Calu3 (cell line): ENCODE data around the gene WBP2NL. TPM values are rescaled to one million over a fixed set of nuclear protein-coding genes. Genes with fewer than 3 reads are reported as not detected.

Experiments
- BruUV-seq: library from RNA; stranded (reverse); fragments of 400-500 nt; replicated peaks from 2 replicates; lab custom pipeline; 2021; lab: Mats Ljungman, UMichigan
- CTCF ChIA-PET: fragments of 300-600 bp; sonication (Branson Sonifier 250); formaldehyde crosslinking; loops from one replicate; lab custom pipeline; 2022; ENCODE audit warnings: antibody characterized with exemption; lab: Charles Lee
- DNase-seq: peaks from one replicate; pipeline ENCODE4 v3.0.0; 2022
- H3K27ac Mint-ChIP-seq: one replicate; pipeline ENCODE4 v1.8.0; 2022; ENCODE audit warnings: mixed read lengths; ENCODE audit not compliant: unreplicated experiment
- H3K27me3 Mint-ChIP-seq: one replicate; pipeline ENCODE4 v1.8.0; 2022; ENCODE audit warnings: mixed read lengths; ENCODE audit not compliant: unreplicated experiment
- H3K36me3 Mint-ChIP-seq: one replicate; pipeline ENCODE4 v1.8.0; 2022; ENCODE audit warnings: mild to moderate bottlenecking, moderate library complexity, mixed read lengths; ENCODE audit not compliant: insufficient read depth, unreplicated experiment
- H3K4me1 Mint-ChIP-seq: one replicate; pipeline ENCODE4 v1.8.0; 2022; ENCODE audit warnings: mild to moderate bottlenecking, low read depth, mixed read lengths; ENCODE audit not compliant: unreplicated experiment
- H3K4me3 Mint-ChIP-seq: one replicate; pipeline ENCODE4 v1.8.0; 2022; ENCODE audit warnings: mild to moderate bottlenecking, low read depth, moderate library complexity, mixed read lengths; ENCODE audit not compliant: unreplicated experiment
- H3K9me3 Mint-ChIP-seq: one replicate; pipeline ENCODE4 v1.8.0; 2022; ENCODE audit warnings: low read depth, mixed read lengths; ENCODE audit not compliant: unreplicated experiment
- intact Hi-C: fragments of 100-400 bp; cut with micrococcal nuclease; formaldehyde crosslinking; loops from one replicate; pipeline ENCODE4 v1.10.0; 2022; ENCODE audit not compliant: unreplicated experiment
- total RNA-seq: library from RNA; stranded (reverse); gene quantifications from 2 replicates; pipeline ENCODE4 v1.2.3, GENCODE V29; 2022
- TF ChIP-seq, protein P1 (sequence below): fragments of 200-600 bp; IDR thresholded peaks from one replicate; pipeline ENCODE4 v1.8.0; 2022; ENCODE audit warnings: antibody characterized with exemption; ENCODE audit not compliant: unreplicated experiment

The WBP2NL gene
- total RNA-seq, 1 experiment from 2014 or later = 2.8 TPM

DNA sequence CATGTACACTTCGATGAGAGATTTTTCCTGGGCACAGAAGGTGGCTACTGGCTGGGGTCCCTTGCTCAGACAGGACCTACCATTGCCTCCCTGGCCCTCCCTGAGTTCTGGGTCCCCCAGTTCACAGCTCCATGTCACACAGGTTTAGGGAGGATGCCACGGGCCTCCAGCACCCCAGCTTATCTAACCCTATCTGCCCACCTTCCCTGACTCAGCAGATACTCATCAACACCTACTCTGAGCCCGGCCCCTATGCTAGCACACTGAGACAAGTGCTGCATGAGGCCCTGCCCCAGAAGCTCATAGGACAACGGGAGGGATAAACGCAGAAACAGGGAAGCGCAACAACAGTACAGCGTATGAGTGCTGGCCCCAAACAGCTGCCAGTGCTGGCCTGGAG, 62.5 kb downstream of the WBP2NL start:
- no peak overlapping the region for H3K27ac Mint-ChIP-seq
- peaks cover 13% of the 10 kb centered on the region for H3K9me3 Mint-ChIP-seq
- no peak overlapping the region for H3K4me3 Mint-ChIP-seq
- TF ChIP-seq, protein P1, sequence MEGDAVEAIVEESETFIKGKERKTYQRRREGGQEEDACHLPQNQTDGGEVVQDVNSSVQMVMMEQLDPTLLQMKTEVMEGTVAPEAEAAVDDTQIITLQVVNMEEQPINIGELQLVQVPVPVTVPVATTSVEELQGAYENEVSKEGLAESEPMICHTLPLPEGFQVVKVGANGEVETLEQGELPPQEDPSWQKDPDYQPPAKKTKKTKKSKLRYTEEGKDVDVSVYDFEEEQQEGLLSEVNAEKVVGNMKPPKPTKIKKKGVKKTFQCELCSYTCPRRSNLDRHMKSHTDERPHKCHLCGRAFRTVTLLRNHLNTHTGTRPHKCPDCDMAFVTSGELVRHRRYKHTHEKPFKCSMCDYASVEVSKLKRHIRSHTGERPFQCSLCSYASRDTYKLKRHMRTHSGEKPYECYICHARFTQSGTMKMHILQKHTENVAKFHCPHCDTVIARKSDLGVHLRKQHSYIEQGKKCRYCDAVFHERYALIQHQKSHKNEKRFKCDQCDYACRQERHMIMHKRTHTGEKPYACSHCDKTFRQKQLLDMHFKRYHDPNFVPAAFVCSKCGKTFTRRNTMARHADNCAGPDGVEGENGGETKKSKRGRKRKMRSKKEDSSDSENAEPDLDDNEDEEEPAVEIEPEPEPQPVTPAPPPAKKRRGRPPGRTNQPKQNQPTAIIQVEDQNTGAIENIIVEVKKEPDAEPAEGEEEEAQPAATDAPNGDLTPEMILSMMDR = no peak
- no peaks in the 10 kb centered on the region for H3K27me3 Mint-ChIP-seq
- intact Hi-C loops = no loop called here
- DNase-seq = no peak
- CTCF ChIA-PET = interaction anchor here (0.6 to 0.7 kb wide), 3 partner anchors 9 to 715 kb away, joined by 3 to 8 read pairs (median 4); no protein-coding TSS in a partner anchor
- H3K4me1 Mint-ChIP-seq = no peaks in the 10 kb centered on the region
- H3K36me3 Mint-ChIP-seq = peaks cover 11% of the 10 kb centered on the region
- BruUV-seq = no TSS peak

DNA sequence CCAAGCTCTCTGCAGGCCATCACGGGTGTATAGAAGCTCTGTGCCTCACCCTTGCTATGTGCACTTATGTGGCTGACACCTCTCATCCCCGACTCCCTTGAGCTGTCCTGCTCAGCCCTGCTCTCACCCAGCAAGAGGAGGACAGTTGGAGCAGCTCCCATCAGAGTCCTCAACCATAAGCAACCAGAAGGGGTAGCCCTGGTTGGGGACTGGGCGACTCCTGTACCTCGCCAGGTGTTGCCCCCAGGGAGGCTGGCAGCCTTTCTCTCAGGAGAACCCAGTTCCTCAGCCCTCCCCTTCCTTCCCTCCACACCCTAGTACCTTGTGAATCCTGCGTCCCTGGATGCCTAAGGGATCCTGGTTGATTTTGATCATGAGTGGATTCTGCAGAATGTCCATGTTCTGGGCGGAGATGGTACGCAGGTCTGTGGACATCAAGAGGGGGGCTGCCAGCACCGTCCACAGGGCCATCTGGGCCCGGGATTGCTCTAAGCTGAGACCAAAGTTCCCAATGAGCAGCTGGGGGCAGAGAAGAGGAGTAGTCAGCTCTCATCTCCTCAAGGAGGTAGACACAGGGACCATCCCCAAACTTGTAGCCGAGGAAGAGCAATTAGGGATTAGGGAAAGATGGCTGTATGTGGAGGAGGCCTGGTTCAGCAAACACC, 64.0 kb downstream of the WBP2NL start:
- Mint-ChIP-seq H3K27me3 (no peaks in the 10 kb centered on the region), H3K4me3 (no peak overlapping the region), H3K4me1 (no peaks in the 10 kb centered on the region), H3K27ac (no peak overlapping the region), H3K36me3 (peaks cover 11% of the 10 kb centered on the region), H3K9me3 (peaks cover 9% of the 10 kb centered on the region)
- intact Hi-C loops = no loop called here
- DNase-seq = no peak
- BruUV-seq = no TSS peak
- CTCF ChIA-PET = interaction anchor here (0.6 kb wide), 1 partner anchor 407 kb away, joined by 3 read pairs; no protein-coding TSS in a partner anchor
- TF ChIP-seq, protein P1 = no peak

DNA sequence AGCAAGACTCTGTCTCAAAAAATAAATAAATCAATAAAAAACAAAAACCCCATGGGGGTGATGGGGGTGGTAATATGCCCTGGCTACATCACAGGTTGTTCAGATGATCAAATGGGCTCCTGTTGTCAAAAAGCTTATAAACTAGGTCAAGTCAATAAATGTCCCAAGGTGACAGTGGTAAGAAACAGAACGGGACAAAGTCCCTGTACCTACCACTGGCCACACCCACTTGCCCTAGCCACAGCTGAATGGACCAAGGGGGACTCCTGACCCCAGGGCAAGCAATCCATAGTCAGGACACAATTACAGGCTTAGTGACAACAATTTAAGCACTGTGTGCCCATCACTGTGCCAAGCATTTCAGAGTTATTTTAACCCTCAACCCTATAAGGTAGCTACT, 66.0 kb downstream of the WBP2NL start:
- TF ChIP-seq, protein P1 = no peak
- Mint-ChIP-seq H3K27me3 (no peaks in the 10 kb centered on the region), H3K9me3 (no peaks in the 10 kb centered on the region), H3K27ac (no peak overlapping the region), H3K36me3 (peaks cover 4% of the 10 kb centered on the region), H3K4me3 (no peak overlapping the region), H3K4me1 (no peaks in the 10 kb centered on the region)
- no peak for DNase-seq
- no TSS peak for BruUV-seq
- intact Hi-C loops = no loop called here
- CTCF ChIA-PET = no interaction called here

DNA sequence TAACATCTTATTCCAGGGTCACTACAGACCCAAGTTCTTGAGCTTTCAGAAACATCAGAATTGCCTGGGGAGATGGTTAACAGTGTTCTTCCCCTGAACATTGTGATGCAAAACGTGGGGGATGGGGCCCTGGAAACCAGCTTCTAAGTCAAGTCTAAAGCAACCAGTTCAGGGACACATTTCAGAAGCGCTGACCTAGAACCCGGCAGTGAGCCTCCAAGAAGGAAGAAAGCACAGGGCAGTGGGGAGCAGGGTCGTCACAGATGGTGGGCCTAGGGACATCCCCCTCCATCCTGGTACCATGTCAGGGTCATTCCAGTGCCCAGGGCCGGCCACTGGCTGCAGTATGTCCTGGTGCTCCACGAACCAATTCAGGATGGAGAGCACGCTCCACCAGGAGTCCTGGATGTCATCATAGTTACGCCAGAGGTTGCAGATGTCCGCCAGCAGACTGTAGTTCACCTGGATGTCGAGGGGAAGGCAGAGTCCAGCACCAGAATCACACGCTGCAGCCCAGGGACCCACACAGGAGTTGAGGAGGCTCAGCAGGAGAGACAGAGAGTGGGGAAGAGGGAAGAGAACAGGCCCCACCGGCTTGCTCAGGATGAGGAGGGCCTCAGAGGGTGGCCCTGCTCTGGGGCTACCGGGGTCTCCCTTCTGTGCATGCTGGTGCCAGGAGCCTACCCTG, 67.0 kb downstream of the WBP2NL start:
- Mint-ChIP-seq H3K36me3 (peaks cover 10% of the 10 kb centered on the region), H3K9me3 (no peaks in the 10 kb centered on the region), H3K4me1 (no peaks in the 10 kb centered on the region), H3K4me3 (no peak overlapping the region), H3K27ac (no peak overlapping the region), H3K27me3 (no peaks in the 10 kb centered on the region)
- intact Hi-C loops = no loop called here
- CTCF ChIA-PET = interaction anchor here (0.6 kb wide), 1 partner anchor 64 kb away, joined by 5 read pairs; no protein-coding TSS in a partner anchor
- TF ChIP-seq, protein P1 = no peak
- no peak for DNase-seq
- no TSS peak for BruUV-seq
